ENCODE measurements around the gene HSPBAP1.
"Not testable (repeated sequence)": the region's sequence is repeated elsewhere in the genome, so short reads cannot be mapped to it uniquely, and the experiment has no call there.

HSPBAP1 gene

GRCh38 chr3:122732682-122733525, 60.7 kb downstream of the HSPBAP1 start:
- H3K27ac ChIP-seq (ENCODE audit: low read depth, low read length); H3K9ac ChIP-seq (ENCODE audit: low read length); H3K4me3 ChIP-seq (ENCODE audit: low read depth, low read length): not testable (repeated sequence)

DNA sequence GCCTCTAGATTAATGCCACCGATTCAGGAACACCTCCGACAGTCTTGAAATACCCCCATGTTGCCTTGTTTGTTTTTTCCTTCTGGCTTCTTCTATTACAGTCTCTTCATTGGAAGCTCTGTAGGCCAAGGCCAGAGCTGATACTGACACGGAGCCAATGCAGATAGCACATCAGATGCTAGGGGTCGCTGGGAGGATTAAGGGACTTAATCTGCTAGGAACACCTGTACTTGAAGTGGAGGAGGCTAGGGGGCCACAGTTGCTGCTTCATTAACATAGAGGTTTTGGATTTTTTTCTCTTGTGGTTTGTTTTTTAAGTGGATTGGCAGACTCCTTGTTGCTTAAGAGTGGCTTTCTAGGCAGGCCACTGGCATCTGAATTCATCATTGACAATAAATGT, 63.4 kb downstream of the HSPBAP1 start:
- no peaks in the 10 kb centered on the region for H3K4me1 ChIP-seq (ENCODE audit: control insufficient read depth, insufficient read depth, low read length)
- no peak overlapping the region for H3K4me3 ChIP-seq (ENCODE audit: low read depth, low read length)
- no peaks in the 10 kb centered on the region for H3K27me3 ChIP-seq (ENCODE audit: control insufficient read depth, insufficient read depth, low read length)
- H3K36me3 ChIP-seq (ENCODE audit: control insufficient read depth, insufficient read depth, low read length): no peaks in the 10 kb centered on the region; the same call in 1 of the 2 replicates
- no peak overlapping the region for H3K27ac ChIP-seq (ENCODE audit: low read depth, low read length)
- no peak overlapping the region for H3K9ac ChIP-seq (ENCODE audit: low read length)
- peaks cover 15% of the 10 kb centered on the region for H3K9me3 ChIP-seq (ENCODE audit: control insufficient read depth, insufficient read depth, low read depth, low read length)

More at GRCh38 chr3:122732682-122733525, 60.7 kb downstream of the HSPBAP1 start:
- H3K27me3 ChIP-seq (ENCODE audit: control insufficient read depth, insufficient read depth, low read length); H3K4me1 ChIP-seq (ENCODE audit: control insufficient read depth, insufficient read depth, low read length); H3K36me3 ChIP-seq (ENCODE audit: control insufficient read depth, insufficient read depth, low read length): not testable (repeated sequence)
- H3K9me3 ChIP-seq (ENCODE audit: control insufficient read depth, insufficient read depth, low read depth, low read length): peaks cover 12% of the 10 kb centered on the region; the same call in 1 of the 2 replicates

GRCh38 chr3:122728756-122729514, 64.7 kb downstream of the HSPBAP1 start:
- no peak overlapping the region for H3K4me3 ChIP-seq (ENCODE audit: low read depth, low read length)
- no peaks in the 10 kb centered on the region for H3K4me1 ChIP-seq (ENCODE audit: control insufficient read depth, insufficient read depth, low read length)
- H3K27ac ChIP-seq (ENCODE audit: low read depth, low read length): no peak overlapping the region
- H3K9ac ChIP-seq (ENCODE audit: low read length): no peak overlapping the region
- no peaks in the 10 kb centered on the region; the same call in 1 of the 2 replicates for H3K36me3 ChIP-seq (ENCODE audit: control insufficient read depth, insufficient read depth, low read length)
- peaks cover 21% of the 10 kb centered on the region for H3K9me3 ChIP-seq (ENCODE audit: control insufficient read depth, insufficient read depth, low read depth, low read length)
- no peaks in the 10 kb centered on the region for H3K27me3 ChIP-seq (ENCODE audit: control insufficient read depth, insufficient read depth, low read length)

DNA sequence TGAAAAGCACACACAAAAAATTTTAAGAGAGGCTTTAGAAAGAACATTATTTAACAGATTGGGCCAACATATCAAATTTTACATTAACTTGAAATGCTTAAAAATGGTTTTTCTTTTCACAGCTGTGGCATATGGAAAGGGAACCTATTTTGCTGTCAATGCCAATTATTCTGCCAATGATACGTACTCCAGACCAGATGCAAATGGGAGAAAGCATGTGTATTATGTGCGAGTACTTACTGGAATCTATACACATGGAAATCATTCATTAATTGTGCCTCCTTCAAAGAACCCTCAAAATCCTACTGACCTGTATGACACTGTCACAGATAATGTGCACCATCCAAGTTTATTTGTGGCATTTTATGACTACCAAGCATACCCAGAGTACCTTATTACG, 65.4 kb downstream of the HSPBAP1 start:
- peaks cover 3% of the 10 kb centered on the region; the same call in 1 of the 2 replicates for H3K36me3 ChIP-seq (ENCODE audit: control insufficient read depth, insufficient read depth, low read length)
- no peak overlapping the region for H3K27ac ChIP-seq (ENCODE audit: low read depth, low read length)
- no peak overlapping the region for H3K9ac ChIP-seq (ENCODE audit: low read length)
- H3K27me3 ChIP-seq (ENCODE audit: control insufficient read depth, insufficient read depth, low read length): no peaks in the 10 kb centered on the region
- no peaks in the 10 kb centered on the region for H3K4me1 ChIP-seq (ENCODE audit: control insufficient read depth, insufficient read depth, low read length)
- H3K4me3 ChIP-seq (ENCODE audit: low read depth, low read length): no peak overlapping the region
- peaks cover 23% of the 10 kb centered on the region for H3K9me3 ChIP-seq (ENCODE audit: control insufficient read depth, insufficient read depth, low read depth, low read length)

GRCh38 chr3:122727766-122728165, 65.9 kb downstream of the HSPBAP1 start:
- Histone ChIP-seq H3K4me3 (ENCODE audit: low read depth, low read length) (no peak overlapping the region), H3K36me3 (ENCODE audit: control insufficient read depth, insufficient read depth, low read length) (peaks cover 3% of the 10 kb centered on the region; the same call in 1 of the 2 replicates), H3K4me1 (ENCODE audit: control insufficient read depth, insufficient read depth, low read length) (no peaks in the 10 kb centered on the region), H3K9ac (ENCODE audit: low read length) (no peak overlapping the region), H3K27me3 (ENCODE audit: control insufficient read depth, insufficient read depth, low read length) (no peaks in the 10 kb centered on the region), H3K27ac (ENCODE audit: low read depth, low read length) (no peak overlapping the region), H3K9me3 (ENCODE audit: control insufficient read depth, insufficient read depth, low read depth, low read length) (peaks cover 21% of the 10 kb centered on the region)

- Histone ChIP-seq H3K36me3 (ENCODE audit: control insufficient read depth, insufficient read depth, low read length) (peaks cover 3% of the 10 kb centered on the region; the same call in 1 of the 2 replicates), H3K9ac (ENCODE audit: low read length) (no peak overlapping the region), H3K4me1 (ENCODE audit: control insufficient read depth, insufficient read depth, low read length) (no peaks in the 10 kb centered on the region), H3K4me3 (ENCODE audit: low read depth, low read length) (no peak overlapping the region), H3K9me3 (ENCODE audit: control insufficient read depth, insufficient read depth, low read depth, low read length) (peaks cover 16% of the 10 kb centered on the region), H3K27ac (ENCODE audit: low read depth, low read length) (no peak overlapping the region), H3K27me3 (ENCODE audit: control insufficient read depth, insufficient read depth, low read length) (no peaks in the 10 kb centered on the region)
Measured at GRCh38 chr3:122727294-122727693, 66.3 kb downstream of the HSPBAP1 start.

DNA sequence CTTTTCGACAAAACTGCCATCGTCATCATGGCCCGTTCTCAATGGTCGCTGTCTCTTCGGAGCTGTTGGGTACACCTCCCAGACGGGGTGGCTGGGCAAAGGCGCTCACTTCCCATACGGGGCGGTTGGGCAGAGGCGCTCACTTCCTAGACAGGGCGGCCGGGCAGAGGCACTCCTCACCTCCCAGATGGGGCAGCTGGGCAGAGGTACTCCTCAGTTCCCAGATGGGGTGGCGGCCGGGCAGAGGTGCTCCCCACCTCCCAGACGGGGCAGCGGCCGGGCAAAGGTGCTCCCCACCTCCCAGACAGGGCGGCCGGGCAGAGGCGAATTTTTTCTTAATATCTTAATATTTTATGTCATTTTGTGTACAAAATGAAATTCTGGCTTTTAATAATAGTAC, 68.5 kb downstream of the HSPBAP1 start:
- Histone ChIP-seq H3K9me3 (ENCODE audit: control insufficient read depth, insufficient read depth, low read depth, low read length) (peaks cover 14% of the 10 kb centered on the region), H3K27me3 (ENCODE audit: control insufficient read depth, insufficient read depth, low read length) (no peaks in the 10 kb centered on the region), H3K9ac (ENCODE audit: low read length) (no peak overlapping the region), H3K27ac (ENCODE audit: low read depth, low read length) (no peak overlapping the region), H3K4me1 (ENCODE audit: control insufficient read depth, insufficient read depth, low read length) (no peaks in the 10 kb centered on the region), H3K36me3 (ENCODE audit: control insufficient read depth, insufficient read depth, low read length) (peaks cover 3% of the 10 kb centered on the region; the same call in 1 of the 2 replicates), H3K4me3 (ENCODE audit: low read depth, low read length) (no peak overlapping the region)

- no peak overlapping the region for H3K27ac ChIP-seq (ENCODE audit: low read depth, low read length)
- peaks cover 8% of the 10 kb centered on the region for H3K9me3 ChIP-seq (ENCODE audit: control insufficient read depth, insufficient read depth, low read depth, low read length)
- H3K36me3 ChIP-seq (ENCODE audit: control insufficient read depth, insufficient read depth, low read length): peaks cover 16% of the 10 kb centered on the region; the same call in 1 of the 2 replicates
- no peak overlapping the region for H3K9ac ChIP-seq (ENCODE audit: low read length)
- H3K4me1 ChIP-seq (ENCODE audit: control insufficient read depth, insufficient read depth, low read length): no peaks in the 10 kb centered on the region
- H3K4me3 ChIP-seq (ENCODE audit: low read depth, low read length): no peak overlapping the region
- no peaks in the 10 kb centered on the region for H3K27me3 ChIP-seq (ENCODE audit: control insufficient read depth, insufficient read depth, low read length)
Measured at GRCh38 chr3:122719273-122719921, 74.2 kb downstream of the HSPBAP1 start.

DNA sequence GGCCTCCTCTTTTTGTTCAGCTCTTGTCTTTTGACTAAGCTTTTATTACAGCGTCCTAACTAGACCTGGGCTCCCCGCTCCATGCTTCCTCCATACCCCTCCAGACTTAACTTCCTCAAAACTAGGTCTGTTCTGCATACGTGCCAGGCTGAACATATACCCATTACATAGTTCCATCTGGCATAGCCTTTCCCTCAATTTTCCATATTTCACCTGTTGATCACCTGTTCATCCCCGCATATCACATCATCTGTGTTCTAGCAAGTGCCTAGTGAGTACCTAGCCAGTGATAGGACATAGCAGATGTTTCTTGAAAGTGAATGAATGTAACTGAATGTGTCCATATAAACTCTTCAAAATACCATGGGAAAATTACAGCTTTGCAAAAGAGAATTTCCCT, 77.0 kb downstream of the HSPBAP1 start:
- Histone ChIP-seq H3K36me3 (ENCODE audit: control insufficient read depth, insufficient read depth, low read length) (peaks cover 18% of the 10 kb centered on the region; the same call in 1 of the 2 replicates), H3K27me3 (ENCODE audit: control insufficient read depth, insufficient read depth, low read length) (no peaks in the 10 kb centered on the region), H3K9ac (ENCODE audit: low read length) (no peak overlapping the region), H3K27ac (ENCODE audit: low read depth, low read length) (no peak overlapping the region), H3K9me3 (ENCODE audit: control insufficient read depth, insufficient read depth, low read depth, low read length) (no peaks in the 10 kb centered on the region), H3K4me1 (ENCODE audit: control insufficient read depth, insufficient read depth, low read length) (no peaks in the 10 kb centered on the region), H3K4me3 (ENCODE audit: low read depth, low read length) (no peak overlapping the region)

- Histone ChIP-seq H3K4me1 (ENCODE audit: control insufficient read depth, insufficient read depth, low read length) (no peaks in the 10 kb centered on the region), H3K9me3 (ENCODE audit: control insufficient read depth, insufficient read depth, low read depth, low read length) (no peaks in the 10 kb centered on the region), H3K4me3 (ENCODE audit: low read depth, low read length) (no peak overlapping the region), H3K36me3 (ENCODE audit: control insufficient read depth, insufficient read depth, low read length) (peaks cover 18% of the 10 kb centered on the region; the same call in 1 of the 2 replicates), H3K27ac (ENCODE audit: low read depth, low read length) (no peak overlapping the region), H3K9ac (ENCODE audit: low read length) (no peak overlapping the region), H3K27me3 (ENCODE audit: control insufficient read depth, insufficient read depth, low read length) (no peaks in the 10 kb centered on the region)
Measured at GRCh38 chr3:122714273-122714672, 79.4 kb downstream of the HSPBAP1 start.

All from HUES6 (cell line).